ENCODE measurements around the gene SEC16B.

SEC16B gene

GRCh38 chr1:177944016-177944949, 25.6 kb downstream of the SEC16B start:
- in situ Hi-C loops (cut with HindIII; ENCODE audit: low sequenced_read_pairs), result loop anchor here (5.0 kb wide), 1 partner anchor 82 kb away; no protein-coding TSS in a partner anchor

GRCh38 chr1:177941976-177942375, 27.9 kb downstream of the SEC16B start:
- in situ Hi-C loops (cut with HindIII; ENCODE audit: low sequenced_read_pairs), result loop anchor here (5.0 kb wide), 1 partner anchor 80 kb away; no protein-coding TSS in a partner anchor

DNA sequence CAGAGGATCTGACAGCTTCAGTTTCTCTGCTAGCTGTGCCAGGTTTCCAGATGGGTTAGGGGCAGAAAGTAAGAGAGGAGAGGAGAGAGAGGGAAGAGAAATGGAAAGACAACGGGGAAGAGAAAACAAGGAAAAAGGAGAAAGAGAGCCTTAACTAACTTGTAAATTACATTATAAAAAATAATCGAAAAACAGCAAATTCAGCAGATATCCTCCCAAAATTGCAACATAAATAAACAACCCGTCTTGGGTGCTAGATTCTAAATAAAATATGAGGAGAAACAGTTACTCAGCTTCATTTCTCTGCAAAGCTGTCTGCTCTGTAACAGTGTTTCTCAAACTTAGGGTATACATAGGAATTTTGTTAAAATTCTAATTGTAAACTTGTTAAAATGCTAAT, 29.2 kb downstream of the SEC16B start:
- in situ Hi-C loops (cut with HindIII; ENCODE audit: low sequenced_read_pairs), result loop anchor here (5.0 kb wide), 1 partner anchor 78 kb away; no protein-coding TSS in a partner anchor

GRCh38 chr1:177937931-177938330, 31.9 kb downstream of the SEC16B start:
- in situ Hi-C loops (cut with HindIII; ENCODE audit: low sequenced_read_pairs), result no loop called here

DNA sequence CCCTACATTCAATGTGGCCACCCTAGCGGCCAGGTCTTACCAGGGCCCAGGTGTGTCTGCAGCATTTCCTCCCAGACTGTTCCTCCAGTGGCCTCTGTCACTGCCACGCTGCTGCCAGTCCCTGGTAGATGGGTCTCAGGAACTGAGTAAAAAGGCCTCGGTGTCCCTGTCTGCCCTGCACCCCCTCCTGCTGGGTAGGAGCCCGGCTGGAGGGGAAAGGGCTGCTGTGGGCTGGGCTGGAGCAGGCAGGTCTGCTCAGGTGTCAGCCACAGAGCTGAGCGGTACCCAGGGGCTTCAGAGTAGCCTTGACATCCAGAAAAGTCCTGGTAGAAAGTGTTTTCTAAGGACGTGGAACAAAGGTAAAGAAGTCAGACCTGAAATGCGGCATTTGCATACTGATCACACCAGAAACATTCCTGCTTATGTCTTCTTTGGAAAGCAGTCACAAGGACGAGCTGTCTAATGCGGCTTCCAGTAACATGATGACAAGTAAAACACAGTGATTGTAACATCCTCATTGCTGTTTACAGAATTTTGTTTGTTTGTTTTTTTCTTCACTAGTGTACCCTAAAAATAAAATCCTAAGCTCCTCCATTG, 32.6 kb downstream of the SEC16B start:
- in situ Hi-C loops (cut with HindIII; ENCODE audit: low sequenced_read_pairs), result no loop called here

- in situ Hi-C loops (cut with HindIII; ENCODE audit: low sequenced_read_pairs), result no loop called here
These were observed 34.0 kb downstream of the SEC16B start for GRCh38 chr1:177935638-177936415.

GRCh38 chr1:177934927-177935326, 34.9 kb downstream of the SEC16B start:
- in situ Hi-C loops (cut with HindIII; ENCODE audit: low sequenced_read_pairs), result no loop called here

GRCh38 chr1:177934461-177934860, 35.4 kb downstream of the SEC16B start:
- in situ Hi-C loops (cut with HindIII; ENCODE audit: low sequenced_read_pairs), result no loop called here

GRCh38 chr1:177933881-177934280, 36.0 kb downstream of the SEC16B start:
- in situ Hi-C loops (cut with HindIII; ENCODE audit: low sequenced_read_pairs), result no loop called here

DNA sequence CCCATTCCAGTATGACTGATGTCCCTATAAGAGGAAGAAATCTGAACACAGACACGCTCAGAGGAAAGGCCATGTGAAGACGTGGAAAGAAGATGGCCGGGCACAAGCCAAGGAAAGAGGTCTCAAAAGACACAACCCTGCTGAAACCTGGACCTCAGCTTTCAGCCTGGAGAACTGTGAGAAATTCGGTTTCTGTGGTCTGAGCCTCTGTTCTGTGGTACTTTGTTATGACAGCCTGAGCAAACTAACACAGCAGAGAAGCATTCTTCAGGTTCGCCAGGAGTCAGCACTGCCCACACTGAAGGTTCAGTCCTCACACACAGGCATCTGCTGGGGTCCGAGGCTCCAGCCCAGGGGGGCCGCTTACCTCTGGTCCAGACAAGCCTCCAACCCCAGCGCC, 37.7 kb downstream of the SEC16B start:
- in situ Hi-C loops (cut with HindIII; ENCODE audit: low sequenced_read_pairs), result no loop called here

DNA sequence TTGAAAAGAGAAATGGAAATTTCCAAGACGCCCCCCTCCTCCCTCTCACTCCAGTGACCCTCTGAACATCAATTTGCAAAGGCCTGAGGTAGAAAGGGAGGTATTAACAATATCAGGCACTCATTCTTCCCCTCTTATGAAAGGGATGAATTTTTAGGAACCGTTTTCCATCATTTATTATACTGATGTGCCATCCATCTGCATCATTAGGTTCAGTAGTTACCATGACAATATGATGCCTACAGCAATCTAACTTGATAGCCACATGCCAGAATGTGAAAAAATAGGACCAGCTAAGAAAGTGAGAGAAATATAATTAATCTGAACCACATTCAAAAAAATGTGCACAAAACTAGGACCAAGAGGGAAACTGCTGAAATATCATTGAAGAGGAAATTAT, 40.9 kb downstream of the SEC16B start:
- in situ Hi-C loops (cut with HindIII; ENCODE audit: low sequenced_read_pairs), result no loop called here

DNA sequence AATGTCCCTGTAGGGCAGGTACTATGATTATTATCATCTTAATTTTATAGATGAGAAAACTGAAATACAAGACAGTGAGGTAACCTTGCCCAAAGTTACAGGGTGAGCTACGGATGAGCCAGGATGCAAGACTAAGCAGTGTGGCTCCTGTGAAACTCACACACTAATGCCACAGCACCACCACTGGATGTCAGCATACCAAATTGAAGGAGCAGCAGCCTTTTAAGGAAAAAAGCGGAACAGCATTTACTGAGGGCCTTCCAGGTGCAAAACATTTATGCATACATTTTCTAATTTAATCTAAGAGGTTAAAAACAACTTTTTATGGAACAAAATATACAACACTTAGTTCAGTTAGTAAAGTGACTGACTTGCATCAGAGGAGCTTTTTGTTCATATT, 41.7 kb downstream of the SEC16B start:
- in situ Hi-C loops (cut with HindIII; ENCODE audit: low sequenced_read_pairs), result no loop called here

DNA sequence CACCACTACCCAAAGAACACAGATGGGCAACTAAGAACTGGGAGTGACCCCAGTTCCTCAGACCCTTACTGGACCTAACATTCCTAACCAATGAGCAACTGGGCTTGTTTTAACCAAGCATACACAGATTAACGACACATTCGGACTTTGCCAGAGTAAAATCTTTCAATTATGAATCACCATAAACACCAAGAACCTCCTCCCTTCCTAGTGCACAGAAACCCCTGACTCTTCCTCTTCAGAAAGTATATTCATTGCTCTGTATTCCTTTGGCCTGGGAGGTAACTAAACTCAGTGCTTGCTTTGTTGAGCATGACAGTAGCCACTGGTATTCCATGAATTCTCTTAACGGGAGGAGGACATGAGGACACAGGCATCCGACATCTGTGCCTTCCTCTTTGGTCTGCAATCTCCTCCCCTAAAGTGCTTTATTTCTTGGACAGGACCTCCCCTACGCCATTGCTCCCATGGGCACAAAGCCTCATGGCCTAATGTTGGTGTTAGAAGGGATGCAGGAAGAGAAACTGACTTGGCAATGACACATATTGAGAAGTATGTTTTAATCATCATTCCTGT, 42.7 kb downstream of the SEC16B start:
- in situ Hi-C loops (cut with HindIII; ENCODE audit: low sequenced_read_pairs), result no loop called here

DNA sequence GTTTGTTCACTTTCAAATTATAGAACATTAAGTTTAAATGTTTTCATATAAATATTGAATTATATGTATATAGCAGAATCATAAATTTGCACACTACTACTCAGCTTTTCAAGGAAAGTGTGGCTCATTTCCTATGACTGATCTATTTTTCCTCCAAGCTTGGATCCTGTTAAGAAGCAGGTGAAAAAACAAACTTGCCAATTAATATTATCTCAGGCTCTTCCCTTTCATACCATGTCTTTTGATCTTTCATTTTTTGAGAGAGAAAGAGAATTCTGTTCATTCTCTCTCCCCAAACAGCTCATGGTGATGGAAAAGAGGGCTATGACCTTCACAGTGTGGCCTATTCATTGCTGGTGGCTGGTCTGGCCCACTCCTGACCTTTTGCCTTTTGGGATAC, 43.7 kb downstream of the SEC16B start:
- in situ Hi-C loops (cut with HindIII; ENCODE audit: low sequenced_read_pairs), result no loop called here

GRCh38 chr1:177925006-177925405, 44.9 kb downstream of the SEC16B start:
- in situ Hi-C loops (cut with HindIII; ENCODE audit: low sequenced_read_pairs), result no loop called here

DNA sequence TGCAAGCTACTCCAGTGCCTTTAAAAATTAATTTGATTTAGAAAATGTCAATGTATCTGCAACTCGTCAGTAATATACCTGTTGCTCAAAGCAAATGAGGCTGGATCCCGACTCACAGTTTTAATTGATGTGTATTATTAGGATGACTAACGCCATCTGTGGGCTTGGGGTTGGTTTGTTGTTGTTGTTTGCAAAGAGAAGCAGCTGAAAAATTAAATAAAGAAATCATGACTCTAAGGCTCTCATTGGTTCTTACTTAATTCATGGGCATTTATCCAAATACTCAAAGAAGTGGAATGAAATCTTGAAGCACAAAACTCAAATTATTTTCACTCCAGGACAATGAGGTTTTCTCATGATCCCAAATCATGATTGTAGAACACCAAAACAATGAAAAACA, 46.4 kb downstream of the SEC16B start:
- in situ Hi-C loops (cut with HindIII; ENCODE audit: low sequenced_read_pairs), result no loop called here

GRCh38 chr1:177922209-177922608, 47.6 kb downstream of the SEC16B start:
- in situ Hi-C loops (cut with HindIII; ENCODE audit: low sequenced_read_pairs), result no loop called here

- in situ Hi-C loops (cut with HindIII; ENCODE audit: low sequenced_read_pairs), result no loop called here
These were observed 48.3 kb downstream of the SEC16B start for GRCh38 chr1:177921590-177921989.

DNA sequence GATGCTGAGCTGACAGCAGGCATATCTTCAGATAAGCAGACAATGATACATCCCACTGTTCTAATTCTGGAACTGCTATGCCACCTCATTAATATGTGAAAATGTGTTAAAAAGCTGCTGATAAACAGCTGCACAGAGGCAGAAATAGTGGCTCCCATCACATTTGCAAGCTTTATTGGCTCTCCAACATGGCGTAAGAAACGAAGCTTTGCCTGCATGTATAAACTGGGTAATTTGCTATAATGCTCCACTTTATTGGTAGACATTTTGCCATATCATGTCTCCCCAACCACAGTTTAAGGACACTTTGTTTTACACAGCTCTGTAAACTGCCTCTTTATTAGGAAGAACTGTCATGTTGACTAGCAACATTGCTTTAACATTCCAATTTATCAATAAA, 49.8 kb downstream of the SEC16B start:
- in situ Hi-C loops (cut with HindIII; ENCODE audit: low sequenced_read_pairs), result no loop called here

DNA sequence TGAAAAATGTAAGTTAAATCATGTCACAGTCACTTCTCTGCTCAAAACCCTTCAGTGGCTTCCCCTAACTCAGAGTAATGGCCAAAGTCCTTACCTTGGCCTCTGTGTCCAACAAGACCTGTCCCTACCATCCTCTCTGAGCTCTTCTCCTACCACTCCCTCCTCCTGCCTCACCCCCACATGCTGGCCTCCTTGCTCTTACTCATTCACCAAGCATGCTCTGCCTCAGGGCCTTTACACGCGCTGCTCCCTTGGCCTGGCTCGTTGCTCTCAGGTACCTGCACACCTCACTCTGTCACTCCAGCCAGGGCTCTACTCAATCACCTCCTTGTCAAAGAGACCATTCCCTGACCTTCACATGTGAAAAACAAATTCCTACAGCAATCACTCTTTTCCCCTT, 54.2 kb downstream of the SEC16B start:
- in situ Hi-C loops (cut with HindIII; ENCODE audit: low sequenced_read_pairs), result no loop called here

GRCh38 chr1:177914603-177915002, 55.3 kb downstream of the SEC16B start:
- in situ Hi-C loops (cut with HindIII; ENCODE audit: low sequenced_read_pairs), result no loop called here
